NT2/D1 (cell line): ENCODE results near the gene TEF.

Source experiments
- YY1 ChIP-seq: IDR thresholded peaks from 2 replicates; pipeline ENCODE4 v1.6.1; 2011; ENCODE audit not compliant: insufficient read length, insufficient read depth
- ZNF274 ChIP-seq: IDR thresholded peaks from 2 replicates; pipeline ENCODE4 v1.6.1; 2011; ENCODE audit warnings: mild to moderate bottlenecking, low read depth, low read length

DNA sequence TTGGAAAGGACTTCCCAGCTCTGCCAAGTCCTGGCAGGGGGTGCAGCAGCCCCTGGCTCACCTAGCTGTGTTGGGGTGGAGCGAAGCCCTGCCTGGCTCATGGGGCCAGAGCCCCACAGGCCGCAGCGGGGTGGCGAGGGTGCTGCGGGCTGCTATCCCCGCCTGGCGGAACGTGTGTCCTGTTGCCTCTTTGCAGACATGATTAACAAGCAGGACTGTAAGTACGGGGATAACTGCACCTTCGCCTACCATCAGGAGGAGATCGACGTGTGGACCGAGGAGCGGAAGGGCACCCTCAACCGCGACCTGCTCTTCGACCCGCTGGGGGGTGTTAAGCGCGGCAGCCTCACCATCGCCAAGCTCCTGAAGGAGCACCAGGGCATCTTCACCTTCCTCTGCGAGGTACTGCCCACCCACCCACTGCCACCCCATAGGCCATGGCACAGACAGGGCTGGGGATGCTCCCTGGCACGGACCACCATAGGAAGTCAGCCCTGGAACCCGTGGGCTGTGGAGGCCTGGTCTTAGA is 35.9 kb upstream of the TEF start:
- TF ChIP-seq YY1 (no peak), ZNF274 (no peak)
